ENCODE measurements around the gene ITFG2. TPM values are rescaled to one million over a fixed set of nuclear protein-coding genes. Genes with fewer than 3 reads are reported as not detected.

The ITFG2 gene
- total RNA-seq, 4 donors from 2014 or later: 11.9 to 29.0 (median 22.1) TPM

GRCh38 chr12:2791089-2791488 lies 21.4 kb upstream of the ITFG2 start:
- H3K4me1 ChIP-seq: peaks cover 0 to 13% (median under 1%) of the 10 kb centered on the region in 3 donors
- no peak for TF ChIP-seq POLR2A (IDR thresholded peaks at IDR 0.05)
- no peak for TF ChIP-seq EP300 (IDR thresholded peaks at IDR 0.05)
- TF ChIP-seq, protein P1, sequence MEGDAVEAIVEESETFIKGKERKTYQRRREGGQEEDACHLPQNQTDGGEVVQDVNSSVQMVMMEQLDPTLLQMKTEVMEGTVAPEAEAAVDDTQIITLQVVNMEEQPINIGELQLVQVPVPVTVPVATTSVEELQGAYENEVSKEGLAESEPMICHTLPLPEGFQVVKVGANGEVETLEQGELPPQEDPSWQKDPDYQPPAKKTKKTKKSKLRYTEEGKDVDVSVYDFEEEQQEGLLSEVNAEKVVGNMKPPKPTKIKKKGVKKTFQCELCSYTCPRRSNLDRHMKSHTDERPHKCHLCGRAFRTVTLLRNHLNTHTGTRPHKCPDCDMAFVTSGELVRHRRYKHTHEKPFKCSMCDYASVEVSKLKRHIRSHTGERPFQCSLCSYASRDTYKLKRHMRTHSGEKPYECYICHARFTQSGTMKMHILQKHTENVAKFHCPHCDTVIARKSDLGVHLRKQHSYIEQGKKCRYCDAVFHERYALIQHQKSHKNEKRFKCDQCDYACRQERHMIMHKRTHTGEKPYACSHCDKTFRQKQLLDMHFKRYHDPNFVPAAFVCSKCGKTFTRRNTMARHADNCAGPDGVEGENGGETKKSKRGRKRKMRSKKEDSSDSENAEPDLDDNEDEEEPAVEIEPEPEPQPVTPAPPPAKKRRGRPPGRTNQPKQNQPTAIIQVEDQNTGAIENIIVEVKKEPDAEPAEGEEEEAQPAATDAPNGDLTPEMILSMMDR (IDR thresholded peaks at IDR 0.05): no peak
- no peak for TF ChIP-seq POLR2AphosphoS5 (IDR thresholded peaks at IDR 0.05)
- no peak overlapping the region for H3K4me3 ChIP-seq
- H3K9me3 ChIP-seq: no peaks in the 10 kb centered on the region
- no peak for ATAC-seq
- 52 to 71% methylated on average over 4 of the region's 6 CpGs for WGBS, 2 donors (ENCODE audit: low coverage in 1 of 2)
- H3K27me3 ChIP-seq: no peaks in the 10 kb centered on the region
- H3K36me3 ChIP-seq: no peaks in the 10 kb centered on the region
- H3K27ac ChIP-seq: no peak overlapping the region

DNA sequence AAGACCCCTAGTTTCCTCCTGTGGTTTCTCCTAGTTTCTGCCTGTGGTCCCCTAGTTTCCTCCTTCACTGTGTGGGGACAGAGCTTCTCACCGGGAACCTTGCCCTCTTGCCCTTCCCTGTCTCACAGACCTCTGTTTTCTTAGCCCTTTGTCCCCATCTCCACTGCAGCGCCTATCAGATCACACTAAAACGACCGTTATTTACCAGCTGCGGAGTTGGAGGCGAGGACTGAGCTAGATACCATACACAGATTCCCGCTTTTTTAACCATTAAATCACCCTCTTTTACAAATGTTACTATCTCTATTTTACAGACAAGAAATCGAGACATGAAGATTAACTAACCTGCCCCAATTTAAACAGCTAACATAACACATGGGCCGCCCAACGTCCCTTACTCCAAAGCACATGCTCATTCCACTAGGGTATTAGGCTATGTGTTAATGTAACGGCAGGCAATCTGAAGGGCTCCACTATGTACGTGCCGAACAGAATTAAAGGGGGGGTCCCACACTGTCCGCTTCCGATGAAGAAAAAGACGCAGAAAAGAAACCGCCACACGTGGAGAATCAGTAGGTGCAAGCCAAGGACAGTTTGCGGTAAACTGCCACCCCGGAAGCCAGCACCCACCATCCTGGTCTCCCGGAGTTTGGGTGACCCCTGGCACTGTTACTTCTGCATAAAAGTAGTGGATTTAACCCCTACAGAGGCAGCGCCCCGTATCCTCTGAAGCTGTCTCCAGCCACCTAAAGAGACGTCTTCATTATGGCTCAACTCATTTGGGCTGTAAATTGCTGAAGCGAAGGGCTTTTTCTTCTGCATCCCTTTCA lies 19.6 kb upstream of the ITFG2 start:
- peaks cover 0 to 12% of the 10 kb centered on the region in 2 donors for H3K36me3 ChIP-seq
- WGBS, 2 donors (ENCODE audit: low coverage in 1 of 2): 70 to 78% methylated on average over 20 to 22 of the region's 25 CpGs

DNA sequence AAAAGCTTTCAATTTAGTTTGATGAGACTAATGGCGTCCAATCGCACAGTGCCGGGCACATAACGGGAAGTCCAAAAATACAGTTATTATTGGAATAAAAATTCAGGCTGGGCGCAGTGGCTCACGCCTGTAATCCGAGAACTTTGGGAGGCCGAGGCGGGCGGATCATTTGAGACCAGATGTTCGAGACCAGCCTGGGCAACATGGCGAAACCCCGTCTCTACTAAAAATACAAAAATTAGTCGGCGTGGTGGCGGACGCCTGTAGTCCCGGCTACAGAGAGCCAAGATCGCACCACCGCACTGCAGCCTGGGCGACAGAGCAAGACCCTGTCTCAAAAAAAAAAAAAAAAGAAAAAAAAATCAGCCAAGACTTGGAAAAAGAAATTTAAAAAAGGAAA lies 18.9 kb upstream of the ITFG2 start:
- ATAC-seq: no peak
- 86 to 100% methylated on average over 1 to 13 of the region's 21 CpGs for WGBS, 2 donors (ENCODE audit: low coverage in 1 of 2)
- Histone ChIP-seq H3K4me3 (no peak overlapping the region), H3K27me3 (no peaks in the 10 kb centered on the region), H3K9me3 (no peaks in the 10 kb centered on the region), H3K27ac (peak overlapping the region in 1 of 4 donors; percentile 92), H3K4me1 (peaks cover 0 to 33% (median 13%) of the 10 kb centered on the region in 3 donors), H3K36me3 (peaks cover 0 to 18% of the 10 kb centered on the region in 2 donors)
- TF ChIP-seq POLR2A (IDR thresholded peaks at IDR 0.05) (no peak), POLR2AphosphoS5 (IDR thresholded peaks at IDR 0.05) (no peak), EP300 (IDR thresholded peaks at IDR 0.05) (no peak)
- TF ChIP-seq, protein P1 (IDR thresholded peaks at IDR 0.05): no peak

More for the DNA sequence above, 19.6 kb upstream of the ITFG2 start:
- TF ChIP-seq EP300 (IDR thresholded peaks at IDR 0.05) (no peak), POLR2AphosphoS5 (IDR thresholded peaks at IDR 0.05) (no peak), POLR2A (IDR thresholded peaks at IDR 0.05) (no peak)
- TF ChIP-seq, protein P1 (IDR thresholded peaks at IDR 0.05): no peak
- Histone ChIP-seq H3K9me3 (no peaks in the 10 kb centered on the region), H3K27me3 (no peaks in the 10 kb centered on the region), H3K27ac (no peak overlapping the region), H3K4me1 (peaks cover 0 to 31% (median 13%) of the 10 kb centered on the region in 3 donors), H3K4me3 (no peak overlapping the region)
- no peak for ATAC-seq

- 4 to 17% methylated on average over 5 of the region's 49 CpGs for WGBS, 2 donors (ENCODE audit: low coverage in 1 of 2)
- H3K27ac ChIP-seq: peak overlapping the region; percentile 24 to 92 (median 82)
- TF ChIP-seq EP300 (IDR thresholded peaks at IDR 0.05): no peak
- TF ChIP-seq POLR2A (IDR thresholded peaks at IDR 0.05): no peak
- no peak for TF ChIP-seq POLR2AphosphoS5 (IDR thresholded peaks at IDR 0.05)
- TF ChIP-seq, protein P1 (IDR thresholded peaks at IDR 0.05): no peak
- H3K27me3 ChIP-seq: no peaks in the 10 kb centered on the region
- peak overlapping the region; percentile 67 to 71 for H3K4me3 ChIP-seq
- H3K36me3 ChIP-seq: peaks cover 0 to 25% of the 10 kb centered on the region in 2 donors
- no peaks in the 10 kb centered on the region for H3K9me3 ChIP-seq
- H3K4me1 ChIP-seq: peaks cover 0 to 36% (median 13%) of the 10 kb centered on the region in 3 donors
- ATAC-seq: peak; percentile 31
These were observed 18.2 kb upstream of the ITFG2 start for GRCh38 chr12:2794191-2794735.
